Endothelial cell of umbilical vein (primary cell): Measurements from ENCODE around the gene BRF1. TPM values are rescaled to one million over a fixed set of nuclear protein-coding genes. Genes with fewer than 3 reads are reported as not detected.

ENCODE experiments used
- BruUV-seq: library from RNA; stranded (reverse); fragments of 400-500 nt; replicated peaks from 2 replicates; lab custom pipeline; 2021; lab: Mats Ljungman, UMichigan
- CTCF ChIA-PET: fragments of 300-600, 350-600 bp; sonication (Branson Sonifier 250); formaldehyde crosslinking; loops from one replicate; lab custom pipeline; 2021; ENCODE audit warnings: antibody characterized with exemption, inconsistent platforms; lab: Charles Lee
- POLR2A ChIA-PET: fragments of 300-600, 350-600 bp; sonication (Branson Sonifier 250); formaldehyde crosslinking; loops from one replicate; lab custom pipeline; 2021; ENCODE audit warnings: antibody characterized with exemption, inconsistent platforms; lab: Charles Lee
- DNase-seq: peaks from one replicate; pipeline ENCODE4 v3.0.0-alpha.2; 2011; ENCODE audit warnings: low read depth, low spot score
- FAIRE-seq: peaks from 2 replicates; lab custom pipeline; 2011; peaks lifted over from hg19 to GRCh38; lab: Jason Lieb, UNC
- H2AFZ ChIP-seq: 2 replicates; pipeline ENCODE4 v1.6.0; 2012; ENCODE audit warnings: low read depth, low read length, control low read depth, inconsistent platforms
- H3K27ac ChIP-seq: 2 replicates; pipeline ENCODE4 v1.5.1; 2011; ENCODE audit warnings: low read depth, mild to moderate bottlenecking, control low read depth, low read length, moderate library complexity; ENCODE audit not compliant: insufficient read depth
- H3K27me3 ChIP-seq, 2 experiments: 2 replicates each; pipeline versions ENCODE4 v1.6.0 to v1.6.1; 2011; ENCODE audit warnings: low read length in 2 of 2, mixed read lengths in 1 of 2; ENCODE audit not compliant: control insufficient read depth in 2 of 2, insufficient read depth in 2 of 2
- H3K36me3 ChIP-seq, 2 experiments: 2 replicates in 1 of 2; 3 replicates in 1 of 2; pipeline ENCODE4 v1.5.1; 2011; ENCODE audit warnings: low read length in 2 of 2, mild to moderate bottlenecking in 1 of 2, moderate library complexity in 1 of 2; ENCODE audit not compliant: control insufficient read depth in 2 of 2, insufficient read depth in 2 of 2; ENCODE audit errors: extremely low read depth in 1 of 2
- H3K4me1 ChIP-seq: 3 replicates; pipeline ENCODE4 v1.5.1; 2011; ENCODE audit warnings: mild to moderate bottlenecking, low read length; ENCODE audit not compliant: control insufficient read depth, insufficient read depth; ENCODE audit errors: extremely low read depth
- H3K4me2 ChIP-seq: 2 replicates; pipeline ENCODE4 v1.6.1; 2011; ENCODE audit warnings: low read length, control low read depth, mixed read lengths; ENCODE audit not compliant: insufficient read depth
- H3K4me3 ChIP-seq, 3 experiments: fragments of 200-600 bp in 1 of 3; sonication (generic), shearing (Covaris generic) in 1 of 3; replicated peaks in 1 of 3; 2 replicates each; pipeline ENCODE4 v1.5.1; 2011 to 2016; ENCODE audit warnings: control low read depth in 3 of 3, low read length in 3 of 3, mild to moderate bottlenecking in 2 of 3, inconsistent platforms in 1 of 3, low read depth in 1 of 3, moderate library complexity in 1 of 3; ENCODE audit not compliant: insufficient read depth in 1 of 3
- H3K79me2 ChIP-seq: 2 replicates; pipeline ENCODE4 v1.6.0; 2012; ENCODE audit warnings: low read length, inconsistent platforms; ENCODE audit not compliant: control insufficient read depth, insufficient read depth
- H3K9ac ChIP-seq: replicated peaks from 2 replicates; pipeline ENCODE3; 2011; ENCODE audit warnings: low read length, control low read depth; ENCODE audit not compliant: insufficient read depth; ENCODE audit errors: extremely low read depth
- H3K9me1 ChIP-seq: replicated peaks from 3 replicates; pipeline ENCODE4 v1.6.0; 2011; ENCODE audit warnings: mild to moderate bottlenecking, low read length; ENCODE audit not compliant: control insufficient read depth, insufficient read depth; ENCODE audit errors: extremely low read depth
- H3K9me3 ChIP-seq: replicated peaks from 2 replicates; pipeline ENCODE4 v1.5.1; 2012; ENCODE audit warnings: low read length, inconsistent platforms; ENCODE audit not compliant: control insufficient read depth, insufficient read depth
- H4K20me1 ChIP-seq: replicated peaks from 2 replicates; pipeline ENCODE3; 2011; ENCODE audit warnings: mild to moderate bottlenecking, low read length; ENCODE audit not compliant: control insufficient read depth, insufficient read depth; ENCODE audit errors: extremely low read depth
- EZH2 ChIP-seq: IDR thresholded peaks from 2 replicates; pipeline ENCODE4 v1.6.1; 2012; ENCODE audit warnings: borderline replicate concordance, low read depth, mild to moderate bottlenecking, moderate library complexity, low read length, inconsistent platforms; ENCODE audit not compliant: severe bottlenecking
- FOS ChIP-seq: IDR thresholded peaks from 2 replicates; pipeline ENCODE4 v1.6.1; 2011; ENCODE audit warnings: mild to moderate bottlenecking, low read length, moderate library complexity, borderline replicate concordance; ENCODE audit not compliant: insufficient read depth
- GATA2 ChIP-seq: IDR thresholded peaks from 2 replicates; pipeline ENCODE4 v1.7.0; 2011; ENCODE audit warnings: low read depth, mild to moderate bottlenecking, moderate library complexity, mixed read lengths, low read length; ENCODE audit not compliant: insufficient read length, insufficient read depth
- JUN ChIP-seq: IDR thresholded peaks from 2 replicates; pipeline ENCODE4 v1.6.1; 2011; ENCODE audit warnings: borderline replicate concordance, low read depth; ENCODE audit not compliant: insufficient read length, insufficient read depth
- MYC ChIP-seq: IDR thresholded peaks from one replicate; pipeline ENCODE4 v1.6.1; 2011; ENCODE audit warnings: mild to moderate bottlenecking, low read depth, low read length
- POLR2A ChIP-seq: IDR thresholded peaks from 2 replicates; pipeline ENCODE4 v1.6.1; 2012; ENCODE audit warnings: low read depth, mild to moderate bottlenecking, control low read depth, low read length
- POLR2AphosphoS5 ChIP-seq: IDR thresholded peaks from 2 replicates; pipeline ENCODE4 v1.6.1; 2012; ENCODE audit warnings: low read depth, mild to moderate bottlenecking, control low read depth, low read length, moderate library complexity; ENCODE audit not compliant: insufficient read depth
- dilution Hi-C: fragments of 300-500 bp; cut with MboI; formaldehyde crosslinking; loops from one replicate; pipeline ENCODE4 v1.15.0; 2019; ENCODE audit warnings: low sequenced_read_pairs; ENCODE audit not compliant: extremely low pct_ligation_motif_present
- intact Hi-C: fragments of 100-400 bp; cut with micrococcal nuclease; formaldehyde crosslinking; loops from one replicate; pipeline ENCODE4 v1.10.0; 2022
- polyA plus RNA-seq, 4 experiments: library from polyadenylated mRNA; depleted of rRNA in 3 of 4; stranded (reverse) in 3 of 4; unstranded in 1 of 4; fragments of >200 nt; gene quantifications; 2 replicates each; pipeline versions ENCODE4 v1.2.1 to v1.2.3, GENCODE V29; 2011 to 2012; ENCODE audit warnings: missing spikeins in 1 of 4
- total RNA-seq: library from RNA; stranded (reverse); gene quantifications from 2 replicates; pipeline ENCODE4 v1.2.3, GENCODE V29; 2021
- TF ChIP-seq, protein P1 (sequence below): IDR thresholded peaks from 2 replicates; pipeline ENCODE4 v1.6.1; 2011; ENCODE audit not compliant: insufficient read depth, insufficient read length
- TF ChIP-seq, protein P2 (sequence below), 2 donors: IDR thresholded peaks; 1 replicate in 1 of 2; 2 replicates in 1 of 2; pipeline ENCODE4 v1.5.1; 2011; ENCODE audit warnings: low read length in 2 of 2, mild to moderate bottlenecking in 2 of 2, moderate library complexity in 2 of 2, control low read depth in 1 of 2, inconsistent platforms in 1 of 2, low read depth in 1 of 2; ENCODE audit not compliant: insufficient read depth in 1 of 2; ENCODE audit errors: extremely low read depth in 1 of 2

Gene BRF1
- total and polyA plus RNA-seq, 2 donors (not counting 3 experiments of a cell fraction or from before 2014, with no cell fraction given): 19.0 to 47.2 TPM

DNA sequence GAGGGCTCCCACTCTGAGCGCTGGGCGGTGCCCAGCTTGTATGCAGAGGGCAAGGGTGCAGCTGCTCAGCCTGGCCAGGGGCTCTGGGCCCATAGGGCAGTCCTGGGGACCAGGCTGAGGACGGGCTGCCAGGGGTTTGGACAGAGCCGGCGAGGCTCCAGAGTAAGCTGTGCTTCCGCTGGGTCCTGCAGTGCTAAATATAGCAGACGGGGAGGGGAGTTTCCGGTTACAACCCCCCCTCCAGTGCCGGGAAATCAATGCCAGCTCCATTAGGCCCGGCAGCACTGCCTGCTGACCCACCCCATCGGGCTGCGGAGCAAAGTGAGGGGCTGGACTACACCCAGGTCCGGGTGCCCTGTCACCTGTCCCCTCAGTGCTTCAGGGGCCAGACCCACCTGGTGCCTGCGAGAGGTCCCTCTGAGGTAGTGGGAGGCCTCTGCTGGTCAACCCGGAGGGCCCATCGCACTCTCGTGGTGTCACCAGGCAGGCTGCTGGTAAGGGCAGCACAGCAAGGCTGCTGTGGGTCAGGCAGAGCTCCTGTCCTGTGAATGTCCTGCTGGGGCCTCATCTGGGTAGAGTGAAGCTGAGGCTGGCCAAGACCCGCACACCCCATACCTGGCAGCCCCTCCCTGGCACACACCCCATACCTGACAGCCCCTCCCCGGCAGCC is 129.7 kb downstream of the BRF1 start:
- Histone ChIP-seq H3K9me3 (no peaks in the 10 kb centered on the region), H3K4me3 (no peak overlapping the region), H4K20me1 (no peaks in the 10 kb centered on the region), H3K36me3 (no peaks in the 10 kb centered on the region), H3K9ac (no peak overlapping the region), H3K27ac (no peak overlapping the region), H2AFZ (no peak overlapping the region), H3K79me2 (peaks cover 16% of the 10 kb centered on the region), H3K4me1 (peaks cover 57% of the 10 kb centered on the region), H3K9me1 (no peaks in the 10 kb centered on the region), H3K27me3 (no peaks in the 10 kb centered on the region), H3K4me2 (no peak overlapping the region)
- FAIRE-seq (no peak), DNase-seq (no peak)
- intact Hi-C loops: no loop called here
- BruUV-seq: no TSS peak
- TF ChIP-seq, protein P1, sequence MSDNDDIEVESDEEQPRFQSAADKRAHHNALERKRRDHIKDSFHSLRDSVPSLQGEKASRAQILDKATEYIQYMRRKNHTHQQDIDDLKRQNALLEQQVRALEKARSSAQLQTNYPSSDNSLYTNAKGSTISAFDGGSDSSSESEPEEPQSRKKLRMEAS: no peak
- TF ChIP-seq GATA2 (no peak), POLR2AphosphoS5 (no peak)
- ChIA-PET CTCF (interaction anchor here (0.9 to 6.4 kb wide), 4 partner anchors 10 to 180 kb away, joined by 3 to 94 read pairs (median 22); partner anchors contain the start of gene NUDT14), POLR2A (no interaction called here)
- dilution Hi-C loops: no loop called here

DNA sequence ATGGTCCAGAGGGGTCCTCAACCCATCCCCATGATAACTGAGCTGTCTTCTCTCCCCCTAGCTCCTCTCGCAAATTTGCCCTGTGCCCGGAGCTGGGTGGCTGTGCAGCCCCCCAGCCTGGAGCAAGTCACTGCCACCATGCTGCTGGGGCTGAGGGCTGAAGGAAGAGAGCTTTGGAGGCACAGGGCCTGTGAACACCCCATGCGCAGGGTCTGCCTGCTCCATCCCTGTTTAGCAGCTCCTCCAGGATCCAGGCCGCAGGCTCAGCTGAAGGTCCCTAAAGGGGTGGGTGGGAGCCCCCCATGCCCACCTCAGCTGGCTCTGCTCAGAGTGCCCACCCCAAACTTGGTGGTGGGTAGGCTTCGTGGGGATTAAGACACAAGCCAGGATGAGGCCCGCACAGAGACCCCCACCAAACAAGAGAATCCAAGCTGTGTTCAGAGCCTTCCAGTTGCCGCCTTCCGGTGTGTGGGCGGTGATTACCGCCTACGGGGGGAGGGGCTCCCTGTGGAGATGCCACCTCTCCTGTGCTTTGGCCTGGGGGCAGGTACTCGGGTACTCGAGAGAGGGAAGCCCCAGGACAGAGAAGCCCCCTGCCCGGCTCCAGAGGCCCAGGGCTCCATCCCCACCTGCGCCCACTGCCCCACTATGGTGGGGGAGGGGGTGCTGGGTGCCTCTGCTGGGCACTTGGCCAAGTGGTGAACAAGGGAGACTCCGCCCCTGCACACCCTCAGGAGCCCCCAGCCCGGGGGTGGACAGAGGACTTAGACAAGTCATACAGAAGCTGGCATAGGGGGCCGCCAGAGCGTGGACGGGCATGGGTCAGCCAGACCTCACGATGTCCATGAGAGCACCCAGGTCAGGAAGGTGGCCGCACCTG is 130.8 kb downstream of the BRF1 start:
- no peak overlapping the region for H3K4me3 ChIP-seq
- no peaks in the 10 kb centered on the region for H3K36me3 ChIP-seq
- no peaks in the 10 kb centered on the region for H3K27me3 ChIP-seq
- H3K4me1 ChIP-seq: peaks cover 49% of the 10 kb centered on the region
- no peak for DNase-seq
- no peak for FAIRE-seq
- no peaks in the 10 kb centered on the region for H3K9me3 ChIP-seq
- H3K9ac ChIP-seq: no peak overlapping the region
- H2AFZ ChIP-seq: no peak overlapping the region
- H3K4me2 ChIP-seq: no peak overlapping the region
- peaks cover 27% of the 10 kb centered on the region for H3K79me2 ChIP-seq
- intact Hi-C loops: loop anchor here (1.0 to 10.0 kb wide), 7 partner anchors 23 to 198 kb away; partner anchors contain the start of gene BTBD6
- BruUV-seq: no TSS peak
- no peaks in the 10 kb centered on the region for H4K20me1 ChIP-seq
- peak overlapping the region; percentile 2 for H3K27ac ChIP-seq
- dilution Hi-C loops: no loop called here
- no peak for TF ChIP-seq GATA2
- TF ChIP-seq FOS: no peak
- TF ChIP-seq, protein P1: no peak
- TF ChIP-seq, protein P2, sequence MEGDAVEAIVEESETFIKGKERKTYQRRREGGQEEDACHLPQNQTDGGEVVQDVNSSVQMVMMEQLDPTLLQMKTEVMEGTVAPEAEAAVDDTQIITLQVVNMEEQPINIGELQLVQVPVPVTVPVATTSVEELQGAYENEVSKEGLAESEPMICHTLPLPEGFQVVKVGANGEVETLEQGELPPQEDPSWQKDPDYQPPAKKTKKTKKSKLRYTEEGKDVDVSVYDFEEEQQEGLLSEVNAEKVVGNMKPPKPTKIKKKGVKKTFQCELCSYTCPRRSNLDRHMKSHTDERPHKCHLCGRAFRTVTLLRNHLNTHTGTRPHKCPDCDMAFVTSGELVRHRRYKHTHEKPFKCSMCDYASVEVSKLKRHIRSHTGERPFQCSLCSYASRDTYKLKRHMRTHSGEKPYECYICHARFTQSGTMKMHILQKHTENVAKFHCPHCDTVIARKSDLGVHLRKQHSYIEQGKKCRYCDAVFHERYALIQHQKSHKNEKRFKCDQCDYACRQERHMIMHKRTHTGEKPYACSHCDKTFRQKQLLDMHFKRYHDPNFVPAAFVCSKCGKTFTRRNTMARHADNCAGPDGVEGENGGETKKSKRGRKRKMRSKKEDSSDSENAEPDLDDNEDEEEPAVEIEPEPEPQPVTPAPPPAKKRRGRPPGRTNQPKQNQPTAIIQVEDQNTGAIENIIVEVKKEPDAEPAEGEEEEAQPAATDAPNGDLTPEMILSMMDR (IDR thresholded peaks at IDR 0.05; ENCODE audit: extremely low read depth in 1 of 2, insufficient read depth in 1 of 2, low read depth in 1 of 2, low read length in 2 of 2): no peak
- TF ChIP-seq EZH2: no peak
- TF ChIP-seq POLR2A: no peak
- TF ChIP-seq JUN: no peak
- no peak for TF ChIP-seq POLR2AphosphoS5
- no peak for TF ChIP-seq MYC
- CTCF ChIA-PET: interaction anchor here (0.7 to 6.4 kb wide), 16 partner anchors 10 to 181 kb away, joined by 3 to 94 read pairs (median 6); partner anchors contain the start of genes BTBD6, NUDT14 and PACS2
- H3K9me1 ChIP-seq: no peaks in the 10 kb centered on the region
- POLR2A ChIA-PET: interaction anchor here (0.8 to 1.4 kb wide), 2 partner anchors 25 to 131 kb away, joined by 3 to 4 read pairs; partner anchors contain the start of gene BRF1
